SK-N-SH (cell line): ENCODE data around the gene EXD2. TPM values are rescaled to one million over a fixed set of nuclear protein-coding genes. Genes with fewer than 3 reads are reported as not detected.

ENCODE experiments used
- CTCF ChIA-PET: fragments of 300-600, 350-600 bp; formaldehyde crosslinking; extraction: SDS; loops from one replicate; lab custom pipeline; 2021; lab: Yijun Ruan, JAX
- POLR2A ChIA-PET: fragments of 350-600 bp; sonication (Branson Sonifier 250); formaldehyde crosslinking; extraction: SDS; loops from one replicate; lab custom pipeline; 2020; ENCODE audit warnings: antibody characterized with exemption, inconsistent platforms; lab: Yijun Ruan, JAX
- DNase-seq: peaks from one replicate; pipeline ENCODE4 v3.0.0; 2012
- H2AFZ ChIP-seq: fragments of 200-600 bp; sonication (generic); 2 replicates; pipeline ENCODE4 v1.8.1; 2016; ENCODE audit warnings: antibody characterized with exemption, mild to moderate bottlenecking, low read depth
- H3F3A ChIP-seq: fragments of 200-600 bp; sonication (generic); replicated peaks from 2 replicates; pipeline ENCODE3; 2016; ENCODE audit warnings: antibody characterized with exemption, mild to moderate bottlenecking; ENCODE audit not compliant: insufficient read depth
- H3K27ac ChIP-seq, 2 experiments: fragments of 200-500 bp in 1 of 2; fragments of 200-600 bp in 1 of 2; sonication (Bioruptor generic) in 1 of 2; sonication (generic), shearing (Covaris generic) in 1 of 2; 2 replicates each; pipeline versions ENCODE4 v1.5.1 to v1.6.1; 2014 to 2016; ENCODE audit warnings: low read depth in 2 of 2, inconsistent platforms in 1 of 2, low read length in 1 of 2, mild to moderate bottlenecking in 1 of 2, mixed read lengths in 1 of 2
- H3K27me3 ChIP-seq: fragments of 200-600 bp; sonication (generic), shearing (Covaris generic); 2 replicates; pipeline ENCODE4 v1.6.1; 2016; ENCODE audit warnings: mixed run types; ENCODE audit not compliant: insufficient read depth
- H3K36me3 ChIP-seq, 2 experiments: fragments of 200-500 bp in 1 of 2; fragments of 200-600 bp in 1 of 2; sonication (Bioruptor generic) in 1 of 2; sonication (generic) in 1 of 2; replicated peaks in 1 of 2; 2 replicates each; pipeline versions ENCODE3 to v1.5.1; 2014 to 2016; ENCODE audit warnings: low read length in 1 of 2, mild to moderate bottlenecking in 1 of 2; ENCODE audit not compliant: insufficient read depth in 2 of 2, control insufficient read depth in 1 of 2
- H3K4me1 ChIP-seq, 2 experiments: fragments of 200-500 bp in 1 of 2; fragments of 200-600 bp in 1 of 2; sonication (Bioruptor generic) in 1 of 2; sonication (generic), shearing (Covaris generic) in 1 of 2; 2 replicates each; pipeline versions ENCODE4 v1.5.1 to v1.6.1; 2014 to 2016; ENCODE audit warnings: low read depth in 1 of 2, low read length in 1 of 2, mixed run types in 1 of 2; ENCODE audit not compliant: insufficient read depth in 2 of 2, control insufficient read depth in 1 of 2
- H3K4me2 ChIP-seq: fragments of 200-600 bp; sonication (generic), shearing (Covaris generic); 2 replicates; pipeline ENCODE4 v1.6.1; 2017; ENCODE audit warnings: mixed run types
- H3K4me3 ChIP-seq, 2 experiments: fragments of 200-500 bp in 1 of 2; fragments of 200-600 bp in 1 of 2; sonication (Bioruptor generic) in 1 of 2; sonication (generic), shearing (Covaris generic) in 1 of 2; 2 replicates each; pipeline versions ENCODE4 v1.5.1 to v1.8.1; 2014 to 2016; ENCODE audit warnings: low read depth in 2 of 2, inconsistent platforms in 1 of 2, low read length in 1 of 2, mild to moderate bottlenecking in 1 of 2, mixed read lengths in 1 of 2, moderate library complexity in 1 of 2
- H3K79me2 ChIP-seq: fragments of 200-600 bp; sonication (generic); 2 replicates; pipeline ENCODE4 v1.8.1; 2017; ENCODE audit warnings: mild to moderate bottlenecking; ENCODE audit not compliant: insufficient read depth
- H3K9ac ChIP-seq: fragments of 200-600 bp; sonication (generic); 2 replicates; pipeline ENCODE4 v1.6.1; 2017; ENCODE audit warnings: mixed run types
- H3K9me2 ChIP-seq: fragments of 200-600 bp; sonication (generic); 2 replicates; pipeline ENCODE4 v1.6.1; 2017; ENCODE audit warnings: mixed run types
- H3K9me3 ChIP-seq: fragments of 200-600 bp; sonication (generic); 2 replicates; pipeline ENCODE4 v1.6.1; 2017; ENCODE audit warnings: mixed run types, mild to moderate bottlenecking, moderate library complexity
- H4K20me1 ChIP-seq: fragments of 200-600 bp; sonication (generic); 2 replicates; pipeline ENCODE4 v1.6.1; 2017; ENCODE audit warnings: mild to moderate bottlenecking, mixed run types; ENCODE audit not compliant: insufficient read depth
- EP300 ChIP-seq, 2 experiments: IDR thresholded peaks; 2 replicates each; pipeline versions ENCODE4 v1.4.0 to v1.6.1; 2012; ENCODE audit warnings: borderline replicate concordance in 1 of 2, low read depth in 1 of 2, low read length in 1 of 2
- FOSL2 ChIP-seq: IDR thresholded peaks from 2 replicates; pipeline ENCODE4 v1.4.0; 2012; ENCODE audit warnings: low read depth, mild to moderate bottlenecking, moderate library complexity, borderline replicate concordance
- MEF2A ChIP-seq: IDR thresholded peaks from 2 replicates; pipeline ENCODE4 v1.4.0; 2012; ENCODE audit warnings: low read depth, borderline replicate concordance
- NFIC ChIP-seq: IDR thresholded peaks from 2 replicates; pipeline ENCODE4 v1.4.0; 2012; ENCODE audit warnings: borderline replicate concordance
- POLR2AphosphoS5 ChIP-seq: IDR thresholded peaks from 2 replicates; pipeline ENCODE4 v1.6.1; 2012; ENCODE audit warnings: low read depth, low read length
- RAD21 ChIP-seq: IDR thresholded peaks from 2 replicates; pipeline ENCODE4 v1.6.1; 2012; ENCODE audit warnings: mild to moderate bottlenecking, low read length
- SIN3A ChIP-seq: IDR thresholded peaks from 2 replicates; pipeline ENCODE4 v1.6.1; 2012; ENCODE audit warnings: low read depth, mild to moderate bottlenecking, low read length, moderate library complexity, borderline replicate concordance
- SMC3 ChIP-seq: IDR thresholded peaks from 2 replicates; pipeline ENCODE4 v1.6.1; 2012; ENCODE audit warnings: low read depth, low read length, improper control_type of control experiment
- TAF1 ChIP-seq: IDR thresholded peaks from 2 replicates; pipeline ENCODE4 v1.6.1; 2012; ENCODE audit warnings: low read depth, mild to moderate bottlenecking, low read length, moderate library complexity, borderline replicate concordance
- YY1 ChIP-seq: IDR thresholded peaks from 2 replicates; pipeline ENCODE4 v1.4.0; 2012; ENCODE audit warnings: low read depth, mild to moderate bottlenecking
- WGBS: methylation state at CpG from one replicate; pipeline ENCODE4 v1.1.6; 2017; ENCODE audit warnings: low lambda C conversion rate; 5-methylcytosine and 5-hydroxymethylcytosine counted together
- polyA plus RNA-seq, 3 experiments: library from polyadenylated mRNA; depleted of rRNA; stranded (reverse); fragments of >200 nt; gene quantifications; 2 replicates each; pipeline ENCODE4 v1.2.3, GENCODE V29; 2012
- TF ChIP-seq, protein P1 (sequence below): IDR thresholded peaks from 2 replicates; pipeline ENCODE4 v1.4.0; 2012; ENCODE audit warnings: low read depth, borderline replicate concordance
- TF ChIP-seq, protein P2 (sequence below): fragments of 200-600 bp; sonication (generic); IDR thresholded peaks from 2 replicates; pipeline ENCODE4 v1.6.1; 2017; ENCODE audit warnings: antibody characterized with exemption, mild to moderate bottlenecking, moderate library complexity

Gene EXD2
- polyA plus RNA-seq, 1 of the 3 experiments (the other 2 are of a cell fraction), result 15.1 TPM

DNA sequence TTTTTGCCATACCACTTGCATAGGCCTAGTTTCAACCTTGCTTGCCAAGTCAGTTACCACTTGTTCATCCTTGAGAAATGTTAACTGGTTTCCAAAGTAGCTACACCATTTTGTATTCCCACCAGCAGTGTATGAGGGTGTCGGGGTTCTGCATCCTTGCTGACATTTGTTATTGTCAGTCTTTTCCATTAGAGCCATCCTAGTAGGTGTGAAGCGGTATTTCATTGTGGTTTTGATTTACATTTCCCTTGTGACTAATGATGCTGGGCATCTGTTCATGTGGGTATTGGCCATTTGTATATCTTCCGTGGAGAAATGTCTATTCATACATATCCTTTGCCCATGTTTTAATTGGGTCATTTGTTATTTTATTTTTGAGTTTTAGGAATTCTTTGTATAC is 41.1 kb downstream of the EXD2 start:
- Histone ChIP-seq H2AFZ (no peak overlapping the region), H3K27me3 (no peaks in the 10 kb centered on the region), H3K9me3 (no peaks in the 10 kb centered on the region), H3K9ac (no peak overlapping the region), H3K4me1 (no peaks in the 10 kb centered on the region; a peak in 1 of 4 replicates), H3F3A (no peaks in the 10 kb centered on the region), H4K20me1 (no peaks in the 10 kb centered on the region), H3K4me2 (no peak overlapping the region), H3K36me3 (peaks cover 21 to 51% of the 10 kb centered on the region in 2 experiments), H3K79me2 (no peaks in the 10 kb centered on the region), H3K9me2 (no peaks in the 10 kb centered on the region), H3K27ac (no peak overlapping the region), H3K4me3 (no peak overlapping the region)
- 93% methylated on average over 3 of the region's 3 CpGs for WGBS
- DNase-seq, result no peak
- TF ChIP-seq TAF1 (no peak), NFIC (no peak), RAD21 (no peak)
- TF ChIP-seq, protein P1, sequence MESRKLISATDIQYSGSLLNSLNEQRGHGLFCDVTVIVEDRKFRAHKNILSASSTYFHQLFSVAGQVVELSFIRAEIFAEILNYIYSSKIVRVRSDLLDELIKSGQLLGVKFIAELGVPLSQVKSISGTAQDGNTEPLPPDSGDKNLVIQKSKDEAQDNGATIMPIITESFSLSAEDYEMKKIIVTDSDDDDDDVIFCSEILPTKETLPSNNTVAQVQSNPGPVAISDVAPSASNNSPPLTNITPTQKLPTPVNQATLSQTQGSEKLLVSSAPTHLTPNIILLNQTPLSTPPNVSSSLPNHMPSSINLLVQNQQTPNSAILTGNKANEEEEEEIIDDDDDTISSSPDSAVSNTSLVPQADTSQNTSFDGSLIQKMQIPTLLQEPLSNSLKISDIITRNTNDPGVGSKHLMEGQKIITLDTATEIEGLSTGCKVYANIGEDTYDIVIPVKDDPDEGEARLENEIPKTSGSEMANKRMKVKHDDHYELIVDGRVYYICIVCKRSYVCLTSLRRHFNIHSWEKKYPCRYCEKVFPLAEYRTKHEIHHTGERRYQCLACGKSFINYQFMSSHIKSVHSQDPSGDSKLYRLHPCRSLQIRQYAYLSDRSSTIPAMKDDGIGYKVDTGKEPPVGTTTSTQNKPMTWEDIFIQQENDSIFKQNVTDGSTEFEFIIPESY, result no peak
- TF ChIP-seq, protein P2, sequence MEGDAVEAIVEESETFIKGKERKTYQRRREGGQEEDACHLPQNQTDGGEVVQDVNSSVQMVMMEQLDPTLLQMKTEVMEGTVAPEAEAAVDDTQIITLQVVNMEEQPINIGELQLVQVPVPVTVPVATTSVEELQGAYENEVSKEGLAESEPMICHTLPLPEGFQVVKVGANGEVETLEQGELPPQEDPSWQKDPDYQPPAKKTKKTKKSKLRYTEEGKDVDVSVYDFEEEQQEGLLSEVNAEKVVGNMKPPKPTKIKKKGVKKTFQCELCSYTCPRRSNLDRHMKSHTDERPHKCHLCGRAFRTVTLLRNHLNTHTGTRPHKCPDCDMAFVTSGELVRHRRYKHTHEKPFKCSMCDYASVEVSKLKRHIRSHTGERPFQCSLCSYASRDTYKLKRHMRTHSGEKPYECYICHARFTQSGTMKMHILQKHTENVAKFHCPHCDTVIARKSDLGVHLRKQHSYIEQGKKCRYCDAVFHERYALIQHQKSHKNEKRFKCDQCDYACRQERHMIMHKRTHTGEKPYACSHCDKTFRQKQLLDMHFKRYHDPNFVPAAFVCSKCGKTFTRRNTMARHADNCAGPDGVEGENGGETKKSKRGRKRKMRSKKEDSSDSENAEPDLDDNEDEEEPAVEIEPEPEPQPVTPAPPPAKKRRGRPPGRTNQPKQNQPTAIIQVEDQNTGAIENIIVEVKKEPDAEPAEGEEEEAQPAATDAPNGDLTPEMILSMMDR, result no peak
- ChIA-PET CTCF (interaction anchor here (0.7 to 3.0 kb wide), 6 partner anchors 10 to 648 kb away, joined by 3 to 15 read pairs (median 4); no protein-coding TSS in a partner anchor), POLR2A (no interaction called here)

DNA sequence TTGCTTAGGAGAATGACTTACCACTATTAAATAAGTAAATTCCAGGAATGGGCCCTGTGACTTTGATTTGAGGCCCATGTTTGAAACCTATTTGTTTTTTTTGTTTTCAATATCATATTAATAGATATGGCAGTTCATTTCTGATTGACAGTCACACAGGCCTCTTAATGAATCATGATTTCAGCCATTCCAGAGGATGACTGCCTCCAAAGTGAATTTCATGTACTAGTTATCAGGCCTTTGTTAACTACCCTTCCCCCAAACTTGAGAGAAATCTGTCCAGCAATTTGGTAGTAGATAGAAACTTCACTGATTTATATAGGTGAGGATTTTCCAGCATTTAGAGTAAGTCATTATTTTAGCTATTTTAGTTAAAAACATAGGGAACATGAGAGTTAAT is 42.8 kb downstream of the EXD2 start:
- no peaks in the 10 kb centered on the region for H3K9me2 ChIP-seq
- H3K36me3 ChIP-seq, result peaks cover 32 to 61% of the 10 kb centered on the region in 2 experiments
- no peak overlapping the region for H2AFZ ChIP-seq
- no peaks in the 10 kb centered on the region for H4K20me1 ChIP-seq
- H3K9ac ChIP-seq, result no peak overlapping the region
- ChIA-PET CTCF (interaction anchor here (3.0 kb wide), 1 partner anchor 8 kb away, joined by 15 read pairs; no protein-coding TSS in a partner anchor), POLR2A (no interaction called here)
- no peak for TF ChIP-seq EP300 (IDR thresholded peaks at IDR 0.05; ENCODE audit: borderline replicate concordance in 1 of 2, low read depth in 1 of 2, low read length in 1 of 2)
- no peaks in the 10 kb centered on the region for H3K27me3 ChIP-seq
- no peak overlapping the region for H3K4me2 ChIP-seq
- no peak overlapping the region for H3K4me3 ChIP-seq
- no peak for DNase-seq
- no peaks in the 10 kb centered on the region; a peak in 1 of 4 replicates for H3K4me1 ChIP-seq
- H3K9me3 ChIP-seq, result no peaks in the 10 kb centered on the region
- H3F3A ChIP-seq, result no peaks in the 10 kb centered on the region
- no peaks in the 10 kb centered on the region for H3K79me2 ChIP-seq
- H3K27ac ChIP-seq, result no peak overlapping the region

DNA sequence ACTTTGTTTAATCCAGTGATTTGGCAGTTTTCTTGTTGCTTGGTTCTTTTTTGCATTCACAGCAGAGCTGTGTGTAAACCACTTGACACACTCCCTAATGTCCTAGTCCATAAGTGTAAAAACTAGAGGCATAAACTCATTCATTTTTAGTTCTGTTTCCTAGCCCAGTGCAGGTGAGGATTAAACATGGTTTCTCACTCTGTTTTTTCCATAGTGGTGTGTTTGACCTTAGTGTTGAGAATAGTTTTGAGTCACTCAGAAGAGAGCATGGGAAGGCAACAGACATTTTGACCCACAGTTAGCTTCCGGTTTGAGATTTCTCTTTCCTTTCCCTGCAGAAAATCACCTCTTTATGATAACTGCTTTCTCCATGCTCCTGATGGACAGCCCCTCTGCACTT is 44.4 kb downstream of the EXD2 start:
- POLR2A ChIA-PET, result no interaction called here
- no peak for TF ChIP-seq FOSL2
- TF ChIP-seq EP300 (IDR thresholded peaks at IDR 0.05; ENCODE audit: borderline replicate concordance in 1 of 2, low read depth in 1 of 2, low read length in 1 of 2), result no peak
- TF ChIP-seq YY1, result no peak
- TF ChIP-seq, protein P1, result no peak
- TF ChIP-seq MEF2A, result no peak
- no peak for TF ChIP-seq SMC3
- no peak for TF ChIP-seq POLR2AphosphoS5
- no peak for TF ChIP-seq SIN3A
- H2AFZ ChIP-seq, result no peak overlapping the region

More for the DNA sequence above, 44.4 kb downstream of the EXD2 start:
- no peak for DNase-seq
- H3K27me3 ChIP-seq, result no peaks in the 10 kb centered on the region
- no peaks in the 10 kb centered on the region for H3K79me2 ChIP-seq
- H3K4me2 ChIP-seq, result no peak overlapping the region
- CTCF ChIA-PET, result interaction anchor here (1.2 to 2.7 kb wide), 8 partner anchors 13 to 225 kb away, joined by 3 to 9 read pairs (median 3); no protein-coding TSS in a partner anchor
- no peak overlapping the region for H3K9ac ChIP-seq
- no peaks in the 10 kb centered on the region for H3K9me3 ChIP-seq
- H3F3A ChIP-seq, result no peaks in the 10 kb centered on the region
- H3K9me2 ChIP-seq, result no peaks in the 10 kb centered on the region
- no peaks in the 10 kb centered on the region for H4K20me1 ChIP-seq
- no peak overlapping the region for H3K27ac ChIP-seq
- peaks cover 32 to 66% of the 10 kb centered on the region in 2 experiments for H3K36me3 ChIP-seq
- no peak overlapping the region for H3K4me3 ChIP-seq
- H3K4me1 ChIP-seq, result no peaks in the 10 kb centered on the region; a peak in 1 of 4 replicates
- WGBS, result 96% methylated on average over 1 of the region's 1 CpG
